ENCODE data around the gene TYK2.
A peak's percentile ranks its signal among the peaks of the same experiment; 100 is the strongest.
"Not testable (repeated sequence)": the region's sequence is repeated elsewhere in the genome, so short reads cannot be mapped to it uniquely, and the experiment has no call there.

TYK2 gene

DNA sequence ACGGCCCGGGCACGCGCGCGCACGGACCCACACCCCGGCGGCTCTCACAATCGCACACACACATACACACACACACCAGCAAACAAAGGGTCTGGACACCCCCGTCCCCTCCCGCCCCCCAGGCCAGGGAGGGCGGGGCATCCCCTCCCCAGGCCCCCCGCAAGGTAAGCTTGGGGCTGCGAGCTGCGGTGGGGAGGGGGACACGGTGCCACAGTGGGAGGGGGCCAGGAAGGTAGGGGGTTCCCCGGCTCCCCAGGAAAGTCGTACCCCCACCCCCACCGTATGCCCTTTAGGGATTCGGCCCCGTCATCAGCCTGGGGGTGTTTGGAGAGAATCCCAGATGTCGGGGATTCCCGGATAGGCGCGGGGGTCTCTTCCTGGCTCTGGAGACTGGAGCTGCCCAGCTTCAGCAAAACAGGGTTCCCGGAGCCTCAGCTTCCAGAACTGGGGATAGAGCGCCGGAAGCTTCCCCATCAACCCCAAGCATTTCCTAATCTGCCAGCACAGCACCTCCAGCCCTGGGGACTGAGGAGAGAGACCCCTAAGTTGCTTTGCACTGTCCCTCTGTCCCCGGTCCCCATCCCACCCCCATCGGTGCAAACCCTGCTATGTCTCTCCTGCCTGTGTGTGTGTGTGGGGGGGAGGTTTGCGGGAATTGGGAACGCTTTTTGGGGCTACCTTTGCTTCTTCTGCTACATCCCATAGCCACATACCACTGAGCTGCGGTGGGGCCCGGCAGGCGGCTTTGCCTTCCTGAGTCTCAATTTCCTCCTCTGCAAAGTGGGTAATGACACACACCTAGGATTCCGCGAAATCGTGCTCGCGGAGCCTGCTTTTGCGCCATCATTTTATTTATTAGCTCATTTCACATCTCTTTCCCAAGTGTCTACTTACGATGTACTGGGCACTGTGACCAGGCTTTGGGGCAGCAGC, 24.8 kb upstream of the TYK2 start:
- H3K4me3 ChIP-seq (ENCODE audit: low read depth in 1 of 2, low read length in 2 of 2) = peak overlapping the region in 1 of 2 donors; percentile 98
- H3K27me3 ChIP-seq (ENCODE audit: low read depth, low read length) = no peaks in the 10 kb centered on the region
- H3K27ac ChIP-seq (ENCODE audit: low read length) = no peak overlapping the region
- no peaks in the 10 kb centered on the region for H3K9me3 ChIP-seq (ENCODE audit: control insufficient read depth in 1 of 2, low read length in 2 of 2)
- no peaks in the 10 kb centered on the region for H3K36me3 ChIP-seq (ENCODE audit: control insufficient read depth in 1 of 2, insufficient read depth in 2 of 2, low read length in 2 of 2)
- H3K4me1 ChIP-seq (ENCODE audit: control insufficient read depth in 1 of 2, insufficient read depth in 2 of 2, low read length in 2 of 2) = peaks cover 0 to 37% of the 10 kb centered on the region in 2 donors

DNA sequence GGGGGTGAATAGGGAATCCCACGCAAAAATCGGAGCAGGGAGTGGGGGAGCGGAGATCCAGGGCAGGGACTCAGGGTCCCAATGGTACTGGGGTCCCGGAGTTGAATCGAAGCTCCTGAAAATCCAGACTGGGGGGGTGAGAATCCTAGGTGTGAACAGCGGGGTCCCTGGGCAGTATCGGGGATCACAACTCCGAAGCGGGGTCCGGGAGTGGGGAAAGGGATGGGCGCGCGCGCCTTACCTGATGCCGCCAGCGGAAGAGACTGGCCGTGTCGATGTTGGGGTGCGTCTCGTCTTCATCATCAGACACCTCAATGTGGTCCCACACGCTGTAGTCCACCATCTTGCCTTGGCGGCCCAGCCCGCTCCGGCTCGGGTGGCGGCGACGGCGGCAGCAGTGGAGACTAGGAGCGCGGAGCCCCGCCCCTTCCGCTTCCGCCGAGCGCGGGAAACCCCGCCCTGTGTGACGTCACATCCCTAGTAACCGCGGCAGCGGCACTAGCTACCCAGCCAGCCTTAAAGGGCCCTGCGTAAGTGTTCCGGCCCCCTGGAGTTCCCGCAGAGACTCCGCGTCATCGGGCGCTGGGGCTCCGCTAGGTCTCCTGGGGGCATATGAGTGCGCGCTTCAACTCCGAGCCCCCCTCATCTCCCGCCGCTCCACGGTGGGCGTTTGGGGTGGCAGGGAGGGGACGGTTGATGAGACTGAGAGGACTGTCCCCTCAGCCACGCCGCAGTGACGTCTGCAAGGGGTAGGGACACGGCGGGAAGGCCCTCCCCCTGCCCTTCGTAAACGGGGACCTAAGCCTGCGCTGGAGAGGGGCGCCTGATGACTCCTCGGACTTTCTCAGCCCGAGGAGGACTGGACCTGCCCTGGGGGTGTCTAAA, 23.0 kb upstream of the TYK2 start, which contains the start of gene CDC37:
Gene CDC37, minus strand, starts transcription at position 406 of the 885 bp plus-strand sequence. Its CDS starts 63 bp downstream, at position 343.
- Histone ChIP-seq H3K4me1 (ENCODE audit: control insufficient read depth in 1 of 2, insufficient read depth in 2 of 2, low read length in 2 of 2) (peaks cover 0 to 40% of the 10 kb centered on the region in 2 donors), H3K9me3 (ENCODE audit: control insufficient read depth in 1 of 2, low read length in 2 of 2) (no peaks in the 10 kb centered on the region), H3K27ac (ENCODE audit: low read length) (peak within 1 kb of the TSS; percentile 85), H3K27me3 (ENCODE audit: low read depth, low read length) (no peaks in the 10 kb centered on the region), H3K4me3 (ENCODE audit: low read depth in 1 of 2, low read length in 2 of 2) (peak within 1 kb of the TSS; percentile 87 to 98), H3K36me3 (ENCODE audit: control insufficient read depth in 1 of 2, insufficient read depth in 2 of 2, low read length in 2 of 2) (peaks cover 0 to 5% of the 10 kb centered on the region in 2 donors)

DNA sequence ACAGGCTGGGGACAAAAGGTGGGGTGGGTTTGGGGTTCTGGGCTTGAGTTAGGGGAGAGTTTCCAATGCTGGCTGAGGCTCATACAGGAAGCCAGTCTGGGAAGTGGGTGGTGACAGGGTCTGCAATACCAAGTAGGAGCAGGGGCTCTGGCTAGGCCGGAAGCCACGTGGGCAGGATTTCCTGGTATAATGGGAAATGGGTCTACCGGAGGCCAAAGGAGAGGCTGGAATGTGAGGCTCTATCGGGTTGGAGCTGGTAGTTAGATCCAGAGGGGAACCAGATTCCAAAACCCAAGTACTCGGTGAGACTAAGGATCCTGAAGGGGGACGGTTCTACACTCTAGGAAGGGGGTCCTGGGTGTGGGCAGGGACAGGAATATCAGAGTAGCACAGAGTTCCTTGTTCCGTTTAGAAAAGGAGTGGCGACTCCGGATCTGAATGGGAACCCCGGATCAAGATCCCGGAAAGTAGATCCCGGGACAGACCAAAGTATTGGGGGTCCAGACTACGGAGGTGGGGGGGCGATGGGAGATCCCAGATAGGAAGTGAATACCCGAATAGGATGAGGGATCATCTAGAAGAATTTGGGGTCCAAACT, 22.2 kb upstream of the TYK2 start:
- Histone ChIP-seq H3K27me3 (ENCODE audit: low read depth, low read length) (no peaks in the 10 kb centered on the region), H3K36me3 (ENCODE audit: control insufficient read depth in 1 of 2, insufficient read depth in 2 of 2, low read length in 2 of 2) (peaks cover 0 to 8% of the 10 kb centered on the region in 2 donors), H3K4me1 (ENCODE audit: control insufficient read depth in 1 of 2, insufficient read depth in 2 of 2, low read length in 2 of 2) (peaks cover 0 to 40% of the 10 kb centered on the region in 2 donors), H3K4me3 (ENCODE audit: low read depth in 1 of 2, low read length in 2 of 2) (peak overlapping the region; percentile 87 to 98), H3K27ac (ENCODE audit: low read length) (peak overlapping the region; percentile 85), H3K9me3 (ENCODE audit: control insufficient read depth in 1 of 2, low read length in 2 of 2) (no peaks in the 10 kb centered on the region)

DNA sequence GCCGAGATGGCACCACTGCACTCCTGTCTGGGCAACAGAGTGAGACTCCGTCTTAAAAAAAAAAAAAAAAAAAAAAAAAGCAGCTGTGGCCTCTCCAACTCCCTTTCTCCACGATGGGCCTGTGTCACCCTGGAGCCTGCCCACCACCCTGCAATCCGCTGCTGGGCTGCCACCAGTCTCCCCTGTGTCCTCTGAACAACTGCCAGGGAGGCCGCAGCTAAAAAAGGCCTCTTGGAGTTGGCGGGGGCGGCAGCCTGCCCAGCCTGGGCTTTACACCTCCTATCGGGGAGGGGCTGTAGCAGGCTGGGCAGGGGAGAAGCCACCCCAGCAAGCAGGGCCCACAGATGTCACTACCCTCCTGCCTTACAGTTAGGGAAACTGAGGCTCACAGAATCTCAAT, 19.5 kb upstream of the TYK2 start:
- H3K27me3 ChIP-seq (ENCODE audit: low read depth, low read length) = no peaks in the 10 kb centered on the region
- no peak overlapping the region for H3K27ac ChIP-seq (ENCODE audit: low read length)
- H3K4me3 ChIP-seq (ENCODE audit: low read depth in 1 of 2, low read length in 2 of 2) = no peak overlapping the region
- peaks cover 0 to 38% of the 10 kb centered on the region in 2 donors for H3K4me1 ChIP-seq (ENCODE audit: control insufficient read depth in 1 of 2, insufficient read depth in 2 of 2, low read length in 2 of 2)
- H3K36me3 ChIP-seq (ENCODE audit: control insufficient read depth in 1 of 2, insufficient read depth in 2 of 2, low read length in 2 of 2) = peaks cover 11 to 12% of the 10 kb centered on the region in 2 donors
- no peaks in the 10 kb centered on the region for H3K9me3 ChIP-seq (ENCODE audit: control insufficient read depth in 1 of 2, low read length in 2 of 2)

DNA sequence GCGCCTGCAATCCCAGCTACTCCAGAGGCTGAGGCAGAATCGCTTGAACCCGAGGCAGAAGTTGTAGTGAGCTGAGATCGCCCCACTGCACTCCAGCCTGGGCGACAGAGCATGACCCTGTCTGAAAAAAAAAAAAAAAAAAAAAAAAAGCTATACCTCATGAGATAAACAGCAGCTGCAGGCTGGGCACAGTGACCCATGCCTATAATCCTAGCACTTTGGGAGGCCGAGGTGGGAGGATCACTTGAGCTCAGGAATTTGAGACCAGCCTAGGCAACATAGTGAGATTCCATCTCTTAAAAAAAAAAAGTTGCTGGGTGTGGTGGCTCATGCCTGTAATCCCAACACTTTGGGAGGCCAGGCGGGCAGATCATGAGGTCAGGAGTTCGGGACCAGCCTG, 19.0 kb upstream of the TYK2 start:
- H3K9me3 ChIP-seq (ENCODE audit: control insufficient read depth in 1 of 2, low read length in 2 of 2); H3K27ac ChIP-seq (ENCODE audit: low read length); H3K4me3 ChIP-seq (ENCODE audit: low read depth in 1 of 2, low read length in 2 of 2); H3K27me3 ChIP-seq (ENCODE audit: low read depth, low read length): not testable (repeated sequence)
- Histone ChIP-seq H3K36me3 (ENCODE audit: control insufficient read depth in 1 of 2, insufficient read depth in 2 of 2, low read length in 2 of 2) (peaks cover 11 to 15% of the 10 kb centered on the region in 2 donors), H3K4me1 (ENCODE audit: control insufficient read depth in 1 of 2, insufficient read depth in 2 of 2, low read length in 2 of 2) (peaks cover 0 to 32% of the 10 kb centered on the region in 2 donors)

DNA sequence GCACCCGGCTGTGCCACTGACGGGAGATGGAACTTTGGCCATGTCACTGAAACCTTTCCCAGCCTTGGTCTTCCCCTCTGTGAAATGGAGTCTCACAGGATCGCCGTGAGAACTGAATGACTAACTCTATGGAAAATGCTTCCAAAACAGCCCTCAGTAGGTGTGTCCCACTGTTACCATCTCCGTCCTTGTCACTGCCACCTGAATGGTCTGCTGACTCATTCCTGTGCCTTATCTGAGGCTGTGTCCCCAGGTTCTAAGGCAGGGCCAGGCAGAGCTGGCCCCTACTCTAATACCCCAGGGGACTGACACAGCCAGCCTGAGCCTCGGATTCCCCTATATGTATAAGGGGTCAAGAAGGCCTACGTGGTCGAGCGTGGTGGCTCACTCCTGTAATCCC, 18.4 kb upstream of the TYK2 start:
- Histone ChIP-seq H3K27me3 (ENCODE audit: low read depth, low read length) (no peaks in the 10 kb centered on the region), H3K9me3 (ENCODE audit: control insufficient read depth in 1 of 2, low read length in 2 of 2) (no peaks in the 10 kb centered on the region), H3K27ac (ENCODE audit: low read length) (no peak overlapping the region), H3K4me3 (ENCODE audit: low read depth in 1 of 2, low read length in 2 of 2) (no peak overlapping the region), H3K4me1 (ENCODE audit: control insufficient read depth in 1 of 2, insufficient read depth in 2 of 2, low read length in 2 of 2) (peaks cover 0 to 28% of the 10 kb centered on the region in 2 donors), H3K36me3 (ENCODE audit: control insufficient read depth in 1 of 2, insufficient read depth in 2 of 2, low read length in 2 of 2) (peaks cover 11 to 18% of the 10 kb centered on the region in 2 donors)

DNA sequence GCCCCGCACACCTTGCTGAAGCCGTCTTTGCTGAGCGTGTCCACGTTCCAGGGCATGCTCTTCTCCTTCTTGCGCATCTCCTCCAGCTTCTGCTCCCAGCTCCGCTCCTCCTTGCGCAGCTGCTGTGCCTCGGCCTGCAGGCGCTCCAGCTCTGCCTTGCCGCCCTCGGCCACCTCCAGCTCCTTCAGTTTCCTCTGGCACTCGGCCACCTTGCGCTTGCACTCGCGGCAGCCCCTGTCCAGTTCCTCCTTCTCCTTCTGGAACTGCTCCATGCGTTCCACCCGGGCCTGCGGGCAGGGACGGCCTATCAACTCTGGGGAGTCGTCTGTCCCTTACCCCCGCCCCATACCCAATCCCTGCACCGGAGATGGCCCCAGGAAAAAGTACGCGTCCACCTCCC, 15.5 kb upstream of the TYK2 start:
- Histone ChIP-seq H3K9me3 (ENCODE audit: control insufficient read depth in 1 of 2, low read length in 2 of 2) (no peaks in the 10 kb centered on the region), H3K4me3 (ENCODE audit: low read depth in 1 of 2, low read length in 2 of 2) (no peak overlapping the region), H3K36me3 (ENCODE audit: control insufficient read depth in 1 of 2, insufficient read depth in 2 of 2, low read length in 2 of 2) (peaks cover 22 to 44% of the 10 kb centered on the region in 2 donors), H3K4me1 (ENCODE audit: control insufficient read depth in 1 of 2, insufficient read depth in 2 of 2, low read length in 2 of 2) (peaks cover 0 to 7% of the 10 kb centered on the region in 2 donors), H3K27ac (ENCODE audit: low read length) (no peak overlapping the region), H3K27me3 (ENCODE audit: low read depth, low read length) (no peaks in the 10 kb centered on the region)

DNA sequence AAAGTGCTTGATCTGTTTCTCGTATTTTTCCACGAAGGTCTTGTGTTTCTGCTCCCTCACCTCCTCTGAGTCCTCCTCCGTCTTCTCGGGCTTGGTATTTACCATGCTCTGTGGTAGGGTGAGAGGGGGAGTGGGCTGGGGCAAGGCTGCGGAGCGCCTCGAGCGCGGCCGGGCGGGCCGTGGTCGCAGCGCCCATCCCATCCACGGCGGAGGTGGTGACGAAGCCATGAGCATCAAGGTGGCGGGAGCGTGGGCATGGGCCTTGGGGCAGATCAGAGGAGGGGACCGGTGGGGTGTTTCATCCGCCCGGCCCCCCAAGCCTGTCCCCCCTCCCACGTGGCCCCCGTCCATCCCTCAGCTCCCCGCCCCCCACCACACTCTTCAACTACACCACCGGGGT, 15.1 kb upstream of the TYK2 start:
- peaks cover 0 to 4% of the 10 kb centered on the region in 2 donors for H3K4me1 ChIP-seq (ENCODE audit: control insufficient read depth in 1 of 2, insufficient read depth in 2 of 2, low read length in 2 of 2)
- peaks cover 22 to 46% of the 10 kb centered on the region in 2 donors for H3K36me3 ChIP-seq (ENCODE audit: control insufficient read depth in 1 of 2, insufficient read depth in 2 of 2, low read length in 2 of 2)

DNA sequence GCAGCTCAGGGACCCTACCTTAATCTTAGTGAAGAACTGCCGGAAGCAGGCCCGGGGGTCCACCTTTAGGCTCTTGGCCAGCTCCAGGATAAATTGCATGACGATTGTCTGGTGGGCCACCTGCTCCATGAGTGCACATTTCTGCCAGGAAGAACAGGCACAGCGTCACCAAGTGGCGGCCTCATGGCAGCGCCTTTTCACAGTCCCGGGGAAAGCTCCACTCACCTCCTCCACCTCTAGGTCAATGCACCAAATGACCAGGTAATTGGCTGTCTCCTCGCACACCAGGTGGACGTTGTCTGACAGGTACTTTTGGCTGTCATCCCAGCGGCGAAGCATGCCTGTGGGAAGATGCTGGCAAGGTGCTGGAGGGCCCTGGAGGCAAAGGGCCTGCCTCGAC, 14.6 kb upstream of the TYK2 start:
- H3K36me3 ChIP-seq (ENCODE audit: control insufficient read depth in 1 of 2, insufficient read depth in 2 of 2, low read length in 2 of 2) = peaks cover 22 to 46% of the 10 kb centered on the region in 2 donors

More for the DNA sequence above, 15.1 kb upstream of the TYK2 start:
- Histone ChIP-seq H3K27ac (ENCODE audit: low read length) (no peak overlapping the region), H3K4me3 (ENCODE audit: low read depth in 1 of 2, low read length in 2 of 2) (no peak overlapping the region), H3K27me3 (ENCODE audit: low read depth, low read length) (no peaks in the 10 kb centered on the region), H3K9me3 (ENCODE audit: control insufficient read depth in 1 of 2, low read length in 2 of 2) (no peaks in the 10 kb centered on the region)

DNA sequence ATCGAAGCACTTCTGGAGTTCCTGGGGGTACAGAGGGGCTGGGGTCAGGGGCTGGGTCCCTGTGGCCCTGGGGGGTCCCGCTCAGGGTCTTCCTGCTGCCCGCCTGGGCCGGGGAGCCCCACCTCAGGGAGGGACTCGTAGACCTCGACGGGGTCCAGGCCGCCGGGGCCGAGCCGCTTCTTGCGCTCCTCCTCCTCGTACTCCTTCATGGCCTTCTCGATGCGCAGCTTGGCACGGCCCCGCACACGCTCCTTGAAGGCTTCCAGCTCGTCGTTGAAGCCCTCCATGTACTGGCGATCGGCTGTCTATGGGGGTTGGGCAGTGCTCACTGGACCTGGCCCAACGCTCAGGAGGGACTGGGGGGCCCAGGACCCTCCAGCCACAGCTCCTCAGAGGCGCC, 12.8 kb upstream of the TYK2 start:
- no peaks in the 10 kb centered on the region for H3K27me3 ChIP-seq (ENCODE audit: low read depth, low read length)
- H3K9me3 ChIP-seq (ENCODE audit: control insufficient read depth in 1 of 2, low read length in 2 of 2) = no peaks in the 10 kb centered on the region
- no peak overlapping the region for H3K27ac ChIP-seq (ENCODE audit: low read length)
- peaks cover 0 to 7% of the 10 kb centered on the region in 2 donors for H3K4me1 ChIP-seq (ENCODE audit: control insufficient read depth in 1 of 2, insufficient read depth in 2 of 2, low read length in 2 of 2)
- no peak overlapping the region for H3K4me3 ChIP-seq (ENCODE audit: low read depth in 1 of 2, low read length in 2 of 2)
- peaks cover 14 to 46% of the 10 kb centered on the region in 2 donors for H3K36me3 ChIP-seq (ENCODE audit: control insufficient read depth in 1 of 2, insufficient read depth in 2 of 2, low read length in 2 of 2)

More for the DNA sequence above, 14.6 kb upstream of the TYK2 start:
- no peak overlapping the region for H3K27ac ChIP-seq (ENCODE audit: low read length)
- H3K9me3 ChIP-seq (ENCODE audit: control insufficient read depth in 1 of 2, low read length in 2 of 2) = no peaks in the 10 kb centered on the region
- peaks cover 0 to 2% of the 10 kb centered on the region in 2 donors for H3K4me1 ChIP-seq (ENCODE audit: control insufficient read depth in 1 of 2, insufficient read depth in 2 of 2, low read length in 2 of 2)
- H3K4me3 ChIP-seq (ENCODE audit: low read depth in 1 of 2, low read length in 2 of 2) = no peak overlapping the region
- H3K27me3 ChIP-seq (ENCODE audit: low read depth, low read length) = no peaks in the 10 kb centered on the region

Measured in muscle layer of duodenum (tissue), 2 donors.